Mesenchymal stem cell (in vitro differentiated cells and primary cell): ENCODE results near the gene URB1.

Experiments
- DNase-seq: peaks from one replicate; pipeline ENCODE4 v3.0.0-alpha.2; 2013
- H2AFZ ChIP-seq: one replicate; pipeline ENCODE4 v1.6.1; 2013; ENCODE audit warnings: low read depth, mild to moderate bottlenecking, control low read depth, inconsistent platforms, low read length, moderate library complexity
- H2AK5ac ChIP-seq: 2 replicates; pipeline ENCODE4 v1.6.1; 2013; ENCODE audit warnings: low read length, moderate library complexity, mild to moderate bottlenecking, inconsistent platforms; ENCODE audit not compliant: severe bottlenecking
- H2BK120ac ChIP-seq: one replicate; pipeline ENCODE4 v1.6.1; 2013; ENCODE audit warnings: low read depth, mild to moderate bottlenecking, inconsistent platforms, low read length, moderate library complexity
- H2BK12ac ChIP-seq, 2 experiments: one replicate each; pipeline ENCODE4 v1.6.1; 2013; ENCODE audit warnings: inconsistent platforms in 2 of 2, low read length in 2 of 2, mild to moderate bottlenecking in 2 of 2, moderate library complexity in 2 of 2, control low read depth in 1 of 2
- H2BK15ac ChIP-seq: one replicate; pipeline ENCODE4 v1.6.1; 2013; ENCODE audit warnings: mild to moderate bottlenecking, low read depth, inconsistent platforms; ENCODE audit not compliant: poor library complexity, severe bottlenecking
- H2BK5ac ChIP-seq: 2 replicates; pipeline ENCODE4 v1.6.1; 2013; ENCODE audit warnings: low read depth, mild to moderate bottlenecking, low read length, control low read depth, inconsistent platforms; ENCODE audit not compliant: poor library complexity, severe bottlenecking
- H3K14ac ChIP-seq, 2 experiments: one replicate each; pipeline ENCODE4 v1.6.1; 2013; ENCODE audit warnings: inconsistent platforms in 2 of 2, low read length in 2 of 2, control low read depth in 1 of 2, mild to moderate bottlenecking in 1 of 2, moderate library complexity in 1 of 2
- H3K18ac ChIP-seq, 2 experiments: one replicate each; pipeline ENCODE4 v1.6.1; 2013; ENCODE audit warnings: inconsistent platforms in 2 of 2, low read length in 2 of 2, control low read depth in 1 of 2, low read depth in 1 of 2, mild to moderate bottlenecking in 1 of 2
- H3K23ac ChIP-seq, 2 experiments: one replicate each; pipeline ENCODE4 v1.6.1; 2013; ENCODE audit warnings: inconsistent platforms in 2 of 2, low read length in 2 of 2, mild to moderate bottlenecking in 2 of 2, moderate library complexity in 2 of 2, control low read depth in 1 of 2
- H3K27ac ChIP-seq: 2 replicates; pipeline ENCODE4 v1.5.1; 2013; ENCODE audit warnings: mild to moderate bottlenecking, moderate library complexity, low read length, control low read depth, inconsistent platforms; ENCODE audit not compliant: poor library complexity, severe bottlenecking
- H3K27me3 ChIP-seq, 2 experiments: 2 replicates each; pipeline versions ENCODE4 v1.6.1 to v1.7.0; 2013; ENCODE audit warnings: low read length in 2 of 2, mild to moderate bottlenecking in 2 of 2, moderate library complexity in 2 of 2, control low read depth in 1 of 2, inconsistent platforms in 1 of 2; ENCODE audit not compliant: control insufficient read depth in 1 of 2, insufficient read depth in 1 of 2
- H3K36me3 ChIP-seq, 2 experiments: 2 replicates each; pipeline versions ENCODE4 v1.6.1 to v1.7.0; 2013; ENCODE audit warnings: low read length in 2 of 2, control low read depth in 1 of 2, inconsistent platforms in 1 of 2, low read depth in 1 of 2, mild to moderate bottlenecking in 1 of 2; ENCODE audit not compliant: insufficient read depth in 2 of 2, control insufficient read depth in 1 of 2
- H3K4ac ChIP-seq, 2 experiments: one replicate each; pipeline ENCODE4 v1.6.1; 2013; ENCODE audit warnings: inconsistent platforms in 2 of 2, low read length in 2 of 2, mild to moderate bottlenecking in 2 of 2, moderate library complexity in 2 of 2, control low read depth in 1 of 2, low read depth in 1 of 2
- H3K4me1 ChIP-seq: 2 replicates; pipeline ENCODE4 v1.6.1; 2013; ENCODE audit warnings: low read depth, low read length, control low read depth; ENCODE audit not compliant: control insufficient read depth, insufficient read depth
- H3K4me2 ChIP-seq: 2 replicates; pipeline ENCODE4 v1.6.1; 2013; ENCODE audit warnings: low read length, mild to moderate bottlenecking, inconsistent platforms; ENCODE audit not compliant: poor library complexity, severe bottlenecking
- H3K4me3 ChIP-seq, 2 experiments: 2 replicates each; pipeline versions ENCODE4 v1.5.1 to v1.7.0; 2013; ENCODE audit warnings: low read length in 2 of 2, mild to moderate bottlenecking in 2 of 2, control low read depth in 1 of 2, low read depth in 1 of 2; ENCODE audit not compliant: insufficient read depth in 1 of 2
- H3K79me1 ChIP-seq: replicated peaks from 2 replicates; pipeline ENCODE4 v1.6.1; 2013; ENCODE audit warnings: mild to moderate bottlenecking, control low read depth, low read length, inconsistent platforms; ENCODE audit not compliant: poor library complexity, severe bottlenecking
- H3K9ac ChIP-seq: 2 replicates; pipeline ENCODE4 v1.7.0; 2013; ENCODE audit warnings: mild to moderate bottlenecking, low read length, moderate library complexity
- H3K9me3 ChIP-seq: 2 replicates; pipeline ENCODE4 v1.7.0; 2013; ENCODE audit warnings: mild to moderate bottlenecking, low read length; ENCODE audit not compliant: control insufficient read depth
- H4K8ac ChIP-seq: one replicate; pipeline ENCODE4 v1.6.1; 2013; ENCODE audit warnings: inconsistent platforms, mild to moderate bottlenecking, low read length, moderate library complexity
- H4K91ac ChIP-seq: one replicate; pipeline ENCODE4 v1.6.1; 2013; ENCODE audit warnings: mild to moderate bottlenecking, low read length, inconsistent platforms
- WGBS: methylation state at CpG from one replicate; pipeline ENCODE4 v1.1.7; 2013; ENCODE audit warnings: mixed read lengths; 5-methylcytosine and 5-hydroxymethylcytosine counted together

URB1 gene

GRCh38 chr21:32282992-32283391 lies 109.8 kb downstream of the URB1 start:
- 68% methylated on average over 5 of the region's 6 CpGs for WGBS

GRCh38 chr21:32281531-32281930 lies 111.3 kb downstream of the URB1 start:
- Histone ChIP-seq H2BK120ac (no peak overlapping the region), H3K23ac (no peak overlapping the region), H3K4ac (no peak overlapping the region), H3K36me3 (peaks cover 13 to 26% of the 10 kb centered on the region in 2 experiments), H2BK12ac (no peak overlapping the region), H3K14ac (no peak overlapping the region), H3K4me3 (no peak overlapping the region), H3K27ac (no peak overlapping the region), H3K9me3 (peaks cover 5% of the 10 kb centered on the region), H3K79me1 (peaks cover 25% of the 10 kb centered on the region), H2BK15ac (no peak overlapping the region), H2AFZ (no peak overlapping the region), H3K9ac (no peak overlapping the region), H3K4me2 (no peak overlapping the region), H2BK5ac (no peak overlapping the region), H3K18ac (no peak overlapping the region), H3K4me1 (peaks cover 9% of the 10 kb centered on the region), H4K8ac (peak overlapping the region; percentile 37), H3K27me3 (no peaks in the 10 kb centered on the region), H2AK5ac (no peak overlapping the region), H4K91ac (no peak overlapping the region)
- WGBS: 95% methylated on average over 7 of the region's 7 CpGs
- DNase-seq: no peak

More at GRCh38 chr21:32282992-32283391, 109.8 kb downstream of the URB1 start:
- no peak overlapping the region for H2AFZ ChIP-seq
- no peak overlapping the region for H2BK120ac ChIP-seq
- H4K91ac ChIP-seq: no peak overlapping the region
- no peak overlapping the region for H3K23ac ChIP-seq
- no peak overlapping the region for H3K14ac ChIP-seq
- H3K36me3 ChIP-seq: peaks cover 13 to 26% of the 10 kb centered on the region in 2 experiments
- H3K9ac ChIP-seq: no peak overlapping the region
- no peak overlapping the region for H3K4ac ChIP-seq
- no peak overlapping the region for H2BK15ac ChIP-seq
- DNase-seq: no peak
- H3K18ac ChIP-seq: no peak overlapping the region
- H3K79me1 ChIP-seq: peaks cover 18% of the 10 kb centered on the region
- H2BK12ac ChIP-seq: no peak overlapping the region
- H2AK5ac ChIP-seq: no peak overlapping the region
- no peaks in the 10 kb centered on the region for H3K27me3 ChIP-seq
- H3K9me3 ChIP-seq: peaks cover 5% of the 10 kb centered on the region
- H4K8ac ChIP-seq: no peak overlapping the region
- no peak overlapping the region for H3K4me2 ChIP-seq
- no peak overlapping the region for H3K4me3 ChIP-seq
- no peak overlapping the region for H3K27ac ChIP-seq
- H3K4me1 ChIP-seq: peaks cover 6% of the 10 kb centered on the region
- H2BK5ac ChIP-seq: no peak overlapping the region

- Histone ChIP-seq H3K9ac (peak overlapping the region; percentile 98), H3K18ac (peak overlapping the region; percentile 81 to 88), H2AK5ac (peak overlapping the region; percentile 26), H4K91ac (no peak overlapping the region), H3K4ac (peak overlapping the region; percentile 80 to 90), H3K4me2 (peak overlapping the region; percentile 93), H3K27me3 (no peaks in the 10 kb centered on the region), H3K9me3 (no peaks in the 10 kb centered on the region), H2BK12ac (no peak overlapping the region), H3K23ac (no peak overlapping the region), H2BK15ac (no peak overlapping the region), H3K14ac (peak overlapping the region in 1 of 2 experiments; percentile 86), H3K4me3 (peak overlapping the region; percentile 64 to 99), H4K8ac (peak overlapping the region; percentile 70), H3K4me1 (peaks cover 9% of the 10 kb centered on the region), H3K36me3 (peaks cover 13 to 31% of the 10 kb centered on the region in 2 experiments), H3K27ac (peak overlapping the region; percentile 26), H2AFZ (peak overlapping the region; percentile 95), H2BK120ac (no peak overlapping the region), H2BK5ac (no peak overlapping the region), H3K79me1 (peaks cover 28% of the 10 kb centered on the region)
- WGBS: 0% methylated on average over 4 of the region's 10 CpGs
- no peak for DNase-seq
Measured at GRCh38 chr21:32279377-32279680, 113.5 kb downstream of the URB1 start.

GRCh38 chr21:32278518-32279376 lies 114.1 kb downstream of the URB1 start, which contains the start of gene MIS18A:
Gene MIS18A, minus strand, starts transcription at chr21:32279049. Its CDS starts 35 bp downstream, at chr21:32279014.
- Histone ChIP-seq H3K18ac (peak within 1 kb of the TSS; percentile 81 to 88), H4K91ac (no peak within 1 kb of the TSS), H3K4ac (peak within 1 kb of the TSS; percentile 80 to 90)

More at GRCh38 chr21:32278518-32279376, 114.1 kb downstream of the URB1 start, which contains the start of gene MIS18A:
- peak; percentile 98 for DNase-seq
- Histone ChIP-seq H3K27ac (peak within 1 kb of the TSS; percentile 26), H3K4me2 (peak within 1 kb of the TSS; percentile 98), H3K9me3 (no peaks in the 10 kb centered on the region), H2AFZ (peak within 1 kb of the TSS; percentile 99), H3K9ac (peak within 1 kb of the TSS; percentile 98), H4K8ac (peak within 1 kb of the TSS; percentile 88), H3K4me3 (peak within 1 kb of the TSS; percentile 84 to 99), H2AK5ac (peak within 1 kb of the TSS; percentile 26), H2BK5ac (no peak within 1 kb of the TSS), H3K36me3 (peaks cover 11 to 29% of the 10 kb centered on the region in 2 experiments), H2BK12ac (no peak within 1 kb of the TSS), H2BK120ac (no peak within 1 kb of the TSS), H3K79me1 (peaks cover 28% of the 10 kb centered on the region), H3K27me3 (no peaks in the 10 kb centered on the region), H3K14ac (peak within 1 kb of the TSS in 1 of 2 experiments; percentile 86), H3K4me1 (peaks cover 9% of the 10 kb centered on the region), H3K23ac (no peak within 1 kb of the TSS), H2BK15ac (no peak within 1 kb of the TSS)
- WGBS: under 1% methylated on average over 69 of the region's 69 CpGs
